Fibroblast of skin of left biceps (primary cell): ENCODE results near the gene SORBS2.
A peak's percentile ranks its signal among the peaks of the same experiment; 100 is the strongest.

Experiments used
- DNase-seq, 2 experiments: peaks; one replicate each; pipeline ENCODE4 v3.0.0-alpha.2; 2013; ENCODE audit warnings: low read depth in 2 of 2

SORBS2 gene

GRCh38 chr4:185805262-185805802 lies 6.7 kb downstream of the SORBS2 start:
- DNase-seq, result no peak

- no peak for DNase-seq
Observed at GRCh38 chr4:185803022-185803421, 9.0 kb downstream of the SORBS2 start.

GRCh38 chr4:185801471-185801870 lies 10.5 kb downstream of the SORBS2 start:
- no peak for DNase-seq

- DNase-seq, result no peak
Observed at GRCh38 chr4:185800266-185800945, 11.6 kb downstream of the SORBS2 start.

GRCh38 chr4:185799442-185799841 lies 12.6 kb downstream of the SORBS2 start:
- DNase-seq, result no peak

GRCh38 chr4:185797596-185798338 lies 14.2 kb downstream of the SORBS2 start:
- DNase-seq, result no peak

GRCh38 chr4:185797018-185797417 lies 15.0 kb downstream of the SORBS2 start:
- no peak for DNase-seq

- no peak for DNase-seq
Observed at GRCh38 chr4:185796176-185796575, 15.8 kb downstream of the SORBS2 start.

GRCh38 chr4:185794637-185795036 lies 17.4 kb downstream of the SORBS2 start:
- DNase-seq, result no peak

GRCh38 chr4:185793716-185794115 lies 18.3 kb downstream of the SORBS2 start:
- DNase-seq, result no peak

GRCh38 chr4:185793116-185793485 lies 18.9 kb downstream of the SORBS2 start:
- no peak for DNase-seq

GRCh38 chr4:185792384-185793115 lies 19.4 kb downstream of the SORBS2 start:
- DNase-seq, result peak; percentile 95 to 96

GRCh38 chr4:185787926-185788679 lies 23.9 kb downstream of the SORBS2 start:
- no peak for DNase-seq

GRCh38 chr4:185786422-185786821 lies 25.6 kb downstream of the SORBS2 start:
- DNase-seq, result no peak

- no peak for DNase-seq
Observed at GRCh38 chr4:185783574-185783973, 28.4 kb downstream of the SORBS2 start.

- DNase-seq, result no peak
Observed at GRCh38 chr4:185782523-185782922, 29.5 kb downstream of the SORBS2 start.

- DNase-seq, result no peak
Observed at GRCh38 chr4:185781555-185782215, 30.3 kb downstream of the SORBS2 start.

GRCh38 chr4:185780472-185780871 lies 31.5 kb downstream of the SORBS2 start:
- no peak for DNase-seq

GRCh38 chr4:185779517-185779916 lies 32.5 kb downstream of the SORBS2 start:
- no peak for DNase-seq

GRCh38 chr4:185778307-185778706 lies 33.7 kb downstream of the SORBS2 start:
- no peak for DNase-seq
